Kidney (tissue), 14 donors: ENCODE results near the gene GRK4. TPM values are rescaled to one million over a fixed set of nuclear protein-coding genes. Genes with fewer than 3 reads are reported as not detected.
A peak's percentile ranks its signal among the peaks of the same experiment; 100 is the strongest.

Experiments
- DNase-seq, 5 donors: peaks; one replicate each; pipeline ENCODE4 v3.0.0-alpha.2; 2013 to 2020
- FAIRE-seq: peaks from 2 replicates; lab custom pipeline; 2012; peaks lifted over from hg19 to GRCh38; lab: Jason Lieb, UNC
- H3K27ac ChIP-seq, 2 donors: one replicate each; pipeline ENCODE4 v1.7.0; 2013; ENCODE audit warnings: low read depth in 2 of 2, low read length in 2 of 2, inconsistent platforms in 1 of 2
- H3K27me3 ChIP-seq: one replicate; pipeline ENCODE4 v1.7.1; 2013; ENCODE audit warnings: low read length, inconsistent platforms; ENCODE audit not compliant: control insufficient read depth, insufficient read depth
- H3K36me3 ChIP-seq, 3 donors: one replicate each; pipeline versions ENCODE4 v1.7.0 to v1.7.1; 2013; ENCODE audit warnings: low read length in 3 of 3, control low read depth in 1 of 3, inconsistent platforms in 1 of 3; ENCODE audit not compliant: insufficient read depth in 3 of 3, control insufficient read depth in 2 of 3
- H3K4me1 ChIP-seq, 3 donors: one replicate each; pipeline versions ENCODE4 v1.7.0 to v1.7.1; 2013; ENCODE audit warnings: low read length in 3 of 3, inconsistent platforms in 1 of 3, low read depth in 1 of 3; ENCODE audit not compliant: control insufficient read depth in 2 of 3, insufficient read depth in 2 of 3
- H3K4me3 ChIP-seq, 3 donors: one replicate each; pipeline versions ENCODE4 v1.7.0 to v1.8.1; 2013; ENCODE audit warnings: low read length in 3 of 3, control low read depth in 1 of 3, inconsistent platforms in 1 of 3
- H3K9ac ChIP-seq, 3 donors: one replicate each; pipeline versions ENCODE4 v1.7.0 to v1.7.1; 2013; ENCODE audit warnings: low read length in 3 of 3, control low read depth in 1 of 3, inconsistent platforms in 1 of 3
- H3K9me3 ChIP-seq, 3 donors: one replicate each; pipeline versions ENCODE4 v1.7.0 to v1.7.1; 2013; ENCODE audit warnings: low read length in 3 of 3, control low read depth in 1 of 3, inconsistent platforms in 1 of 3; ENCODE audit not compliant: control insufficient read depth in 2 of 3, insufficient read depth in 1 of 3
- CTCF ChIP-seq: IDR thresholded peaks from 3 replicates; pipeline ENCODE4 v1.5.1; 2012; ENCODE audit warnings: mild to moderate bottlenecking, moderate library complexity, borderline replicate concordance; ENCODE audit not compliant: insufficient read depth; ENCODE audit errors: extremely low read depth
- intact Hi-C: fragments of 100-400 bp; cut with DNase I; formaldehyde crosslinking; loops from one replicate; pipeline ENCODE4 v1.11.1; 2022
- polyA plus RNA-seq: library from polyadenylated mRNA; stranded (reverse); fragments of 350-450 nt; fragmentation: Illumina TruSeq; extraction: RNeasy Lipid Tissue Mini Kit (QIAGEN cat#74804); gene quantifications from one replicate; pipeline ENCODE4 v1.2.3, GENCODE V29; 2014; ENCODE audit warnings: low read depth, low replicate concordance; ENCODE audit not compliant: insufficient read depth
- total RNA-seq: library from RNA; stranded (reverse); fragmentation: NEBNext Ultra II Directional; extraction: Animal tissue kit (Norgen Biotek cat#: 25700); gene quantifications from one replicate; pipeline ENCODE4 v1.2.1, GENCODE V29; 2021
- donor health status: control.
- donor health status: control.
- donor health status: control.
- donor health status: control.
- donor health status: control.
- donor health status: DM: yes; HTN: yes; CAD: no.
- donor health status: Normal renal cell carcinoma (clear cell type).

The GRK4 gene
- total and polyA plus RNA-seq, 2 donors from 2014 or later, result 4.3 TPM

- Histone ChIP-seq H3K27ac (no peak overlapping the region), H3K4me3 (no peak overlapping the region), H3K9me3 (no peaks in the 10 kb centered on the region), H3K4me1 (no peaks in the 10 kb centered on the region), H3K9ac (no peak overlapping the region), H3K36me3 (no peaks in the 10 kb centered on the region), H3K27me3 (no peaks in the 10 kb centered on the region)
- intact Hi-C loops, result no loop called here
- FAIRE-seq, result no peak
- no peak for TF ChIP-seq CTCF
- DNase-seq, result peak in 1 of 5 donors; percentile 38
Observed at GRCh38 chr4:3025881-3026280, 62.5 kb downstream of the GRK4 start.

GRCh38 chr4:3026540-3026939 is 63.2 kb downstream of the GRK4 start:
- Histone ChIP-seq H3K36me3 (no peaks in the 10 kb centered on the region), H3K27me3 (no peaks in the 10 kb centered on the region), H3K9me3 (no peaks in the 10 kb centered on the region), H3K27ac (no peak overlapping the region), H3K4me1 (no peaks in the 10 kb centered on the region), H3K9ac (no peak overlapping the region), H3K4me3 (no peak overlapping the region)
- TF ChIP-seq CTCF, result no peak
- no peak for FAIRE-seq
- intact Hi-C loops, result no loop called here
- DNase-seq, result peak in 1 of 5 donors; percentile 42

- H3K4me1 ChIP-seq, result no peaks in the 10 kb centered on the region
- TF ChIP-seq CTCF, result no peak
- H3K9ac ChIP-seq, result no peak overlapping the region
- intact Hi-C loops, result no loop called here
- H3K27me3 ChIP-seq, result no peaks in the 10 kb centered on the region
- FAIRE-seq, result no peak
- no peak overlapping the region for H3K4me3 ChIP-seq
- no peaks in the 10 kb centered on the region for H3K9me3 ChIP-seq
- H3K36me3 ChIP-seq, result no peaks in the 10 kb centered on the region
- no peak overlapping the region for H3K27ac ChIP-seq
- DNase-seq, result no peak
Observed at GRCh38 chr4:3029464-3029863, 66.1 kb downstream of the GRK4 start.
